Right lobe of liver (tissue), 6 donors: ENCODE results near the gene IL34. TPM values are rescaled to one million over a fixed set of nuclear protein-coding genes. Genes with fewer than 3 reads are reported as not detected.

Experiments used
- ATAC-seq, 4 donors: fragments of 200-7000 bp; cut with Tn5 transposase; one replicate each; pipeline ENCODE4 v1.9.1; 2020; ENCODE audit warnings: mild to moderate bottlenecking in 4 of 4, moderate library complexity in 4 of 4
- DNase-seq, 3 donors: peaks; one replicate each; pipeline ENCODE4 v3.0.0-alpha.2; 2020
- H3K27ac ChIP-seq, 3 donors: fragments of 200-600 bp; one replicate each; pipeline ENCODE4 v1.8.0; 2022
- H3K27me3 ChIP-seq, 2 donors: fragments of 200-600 bp; one replicate each; pipeline ENCODE4 v1.8.0; 2022
- H3K36me3 ChIP-seq, 4 donors: fragments of 200-600 bp; sonication (generic) in 1 of 4; one replicate each; pipeline versions ENCODE4 v1.5.1 to v1.8.0; 2017 to 2022; ENCODE audit warnings: control low read depth in 1 of 4
- H3K4me1 ChIP-seq, 4 donors: fragments of 200-600 bp; sonication (generic) in 1 of 4; one replicate each; pipeline versions ENCODE4 v1.5.1 to v1.8.0; 2017 to 2022; ENCODE audit warnings: control low read depth in 1 of 4
- H3K4me3 ChIP-seq, 3 donors: fragments of 200-600 bp; one replicate each; pipeline ENCODE4 v1.8.0; 2022
- H3K9me3 ChIP-seq, 4 donors: fragments of 200-600 bp; sonication (generic) in 1 of 4; one replicate each; pipeline versions ENCODE4 v1.5.1 to v1.8.0; 2017 to 2022; ENCODE audit warnings: control low read depth in 1 of 4
- CTCF ChIP-seq, 4 donors: fragments of 200-600 bp in 3 of 4; fragments of 450-650 bp in 1 of 4; IDR thresholded peaks; one replicate each; pipeline versions ENCODE4 v1.5.1 to v1.8.0; 2016 to 2022; ENCODE audit warnings: antibody characterized with exemption in 4 of 4, mild to moderate bottlenecking in 2 of 4
- POLR2A ChIP-seq: fragments of 450-650 bp; IDR thresholded peaks from one replicate; pipeline ENCODE4 v1.6.1; 2017; ENCODE audit warnings: antibody characterized with exemption, mild to moderate bottlenecking
- WGBS: methylation state at CpG from one replicate; pipeline ENCODE4 v1.1.6; 2018; ENCODE audit warnings: low coverage, low lambda C conversion rate; ENCODE audit not compliant: insufficient coverage; ENCODE audit errors: missing lambda C conversion rate; 5-methylcytosine and 5-hydroxymethylcytosine counted together
- intact Hi-C, 2 donors: fragments of 100-400 bp; cut with DNase I; formaldehyde crosslinking; loops; one replicate each; pipeline versions ENCODE4 v1.11.2 to v1.14.1; 2022
- total RNA-seq, 6 experiments: library from RNA; depleted of rRNA in 2 of 6; stranded (reverse); fragments of >200 nt in 2 of 6; fragmentation: NEBNext Ultra II Directional in 3 of 6; extraction: Animal tissue kit (Norgen Biotek cat#: 25700) in 3 of 6; gene quantifications; one replicate each; pipeline versions ENCODE4 v1.1.0 to v1.2.4, GENCODE V29; 2016 to 2023
- donor health status: DM: no; HTN: yes; CAD: no.
- donor health status: DM: no; HTN: no; CAD: no.
- donor health status: DM: no; HTN: no; CAD: no.
- donor health status: DM: no; HTN: yes; CAD: no.
- donor health status: DM: no; HTN: yes; CAD: no.

Gene IL34
- total RNA-seq, 6 experiments from 2014 or later, result 0.27 to 1.1 (median 0.49) TPM

GRCh38 chr16:70705056-70705455, 58.7 kb downstream of the IL34 start:
- Histone ChIP-seq H3K36me3 (no peaks in the 10 kb centered on the region), H3K27ac (no peak overlapping the region), H3K4me1 (peaks cover 0 to 32% (median 7%) of the 10 kb centered on the region in 4 donors), H3K9me3 (no peaks in the 10 kb centered on the region), H3K4me3 (no peak overlapping the region), H3K27me3 (no peaks in the 10 kb centered on the region)
- TF ChIP-seq CTCF (IDR thresholded peaks at IDR 0.05), result no peak
- no peak for TF ChIP-seq POLR2A
- intact Hi-C loops, result no loop called here
- WGBS, result 100% methylated on average over 2 of the region's 8 CpGs
- no peak for ATAC-seq
- no peak for DNase-seq

GRCh38 chr16:70706948-70707465, 60.6 kb downstream of the IL34 start:
- intact Hi-C loops, result no loop called here

GRCh38 chr16:70708366-70709246, 62.2 kb downstream of the IL34 start:
- Histone ChIP-seq H3K27me3 (no peaks in the 10 kb centered on the region), H3K36me3 (no peaks in the 10 kb centered on the region), H3K9me3 (no peaks in the 10 kb centered on the region), H3K27ac (peak overlapping the region; percentile 78 to 84 (median 83)), H3K4me1 (peaks cover 0 to 38% (median 13%) of the 10 kb centered on the region in 4 donors), H3K4me3 (no peak overlapping the region)
- intact Hi-C loops, result no loop called here
- WGBS, result 62% methylated on average over 12 of the region's 20 CpGs
- TF ChIP-seq POLR2A, result no peak
- no peak for TF ChIP-seq CTCF (IDR thresholded peaks at IDR 0.05)
- DNase-seq (no peak), ATAC-seq (peak in 1 of 4 donors; percentile 2)

More at GRCh38 chr16:70706948-70707465, 60.6 kb downstream of the IL34 start:
- H3K4me1 ChIP-seq, result peaks cover 0 to 46% (median 13%) of the 10 kb centered on the region in 4 donors
- peak overlapping the region in 1 of 3 donors; percentile 24 for H3K27ac ChIP-seq
- DNase-seq (no peak), ATAC-seq (no peak)
- TF ChIP-seq POLR2A (no peak), CTCF (IDR thresholded peaks at IDR 0.05) (no peak)
- H3K9me3 ChIP-seq, result no peaks in the 10 kb centered on the region
- no peaks in the 10 kb centered on the region for H3K27me3 ChIP-seq
- 66% methylated on average over 5 of the region's 7 CpGs for WGBS
- H3K4me3 ChIP-seq, result no peak overlapping the region
- no peaks in the 10 kb centered on the region for H3K36me3 ChIP-seq

- DNase-seq (peak; percentile 79 to 88 (median 86)), ATAC-seq (peak; percentile 78 to 80 (median 78))
- Histone ChIP-seq H3K9me3 (no peaks in the 10 kb centered on the region), H3K36me3 (no peaks in the 10 kb centered on the region), H3K27me3 (no peaks in the 10 kb centered on the region), H3K27ac (peak overlapping the region; percentile 78 to 84 (median 83)), H3K4me1 (peaks cover 0 to 35% (median 14%) of the 10 kb centered on the region in 4 donors), H3K4me3 (no peak overlapping the region)
- TF ChIP-seq CTCF (IDR thresholded peaks at IDR 0.05) (no peak), POLR2A (peak; percentile 58)
- intact Hi-C loops, result no loop called here
- WGBS, result 40% methylated on average over 1 of the region's 5 CpGs
Observed at GRCh38 chr16:70709457-70709856, 63.1 kb downstream of the IL34 start.
